ENCODE results near the gene FYCO1.

GRCh38 chr3:45969953-45970352 lies 25.7 kb downstream of the FYCO1 start:
- TF ChIP-seq POLR2AphosphoS5 (IDR thresholded peaks at IDR 0.05; ENCODE audit: low read depth, low read length): no peak
- no peak for TF ChIP-seq POLR2A (IDR thresholded peaks at IDR 0.05; ENCODE audit: low read depth, low read length)
- no peak for TF ChIP-seq TAF1 (IDR thresholded peaks at IDR 0.05; ENCODE audit: borderline replicate concordance, low read depth, low read length)

Data from GM12892 (cell line).